SK-N-MC (cell line): Measurements from ENCODE around the gene DLG2.

Experiments
- DNase-seq: peaks from one replicate; pipeline ENCODE4 v3.0.0-alpha.2; 2011; ENCODE audit warnings: low read depth, low spot score
- H3K27ac ChIP-seq: fragments of 200-600 bp; sonication (generic); 2 replicates; pipeline ENCODE4 v1.5.1; 2016; ENCODE audit warnings: mixed run types
- H3K36me3 ChIP-seq: fragments of 200-600 bp; sonication (generic); 2 replicates; pipeline ENCODE4 v1.6.1; 2017; ENCODE audit warnings: antibody characterized with exemption, low read length, mixed read lengths; ENCODE audit not compliant: insufficient read depth
- H3K4me3 ChIP-seq: fragments of 200-600 bp; sonication (generic); 2 replicates; pipeline ENCODE4 v1.5.1; 2016
- H3K9ac ChIP-seq: fragments of 200-600 bp; sonication (generic); 2 replicates; pipeline ENCODE4 v1.8.0; 2017; ENCODE audit warnings: mixed run types, mixed read lengths; ENCODE audit not compliant: insufficient read length
- H3K9me3 ChIP-seq: fragments of 200-600 bp; sonication (generic); 2 replicates; pipeline ENCODE4 v1.6.1; 2017; ENCODE audit warnings: low read depth, mild to moderate bottlenecking, antibody characterized with exemption, low read length, moderate library complexity, mixed read lengths
- EZH2 ChIP-seq: fragments of 200-600 bp; sonication (generic); IDR thresholded peaks from one replicate; pipeline ENCODE4 v1.6.1; 2017; ENCODE audit warnings: antibody characterized with exemption
- FOXP2 ChIP-seq: optimal IDR thresholded peaks from 2 replicates; pipeline ENCODE3; 2011; ENCODE audit warnings: mild to moderate bottlenecking, moderate library complexity; ENCODE audit not compliant: insufficient read depth; ENCODE audit errors: extremely low read length, control extremely low read depth
- POLR2AphosphoS5 ChIP-seq: IDR thresholded peaks from 2 replicates; pipeline ENCODE4 v1.6.1; 2012; ENCODE audit warnings: mild to moderate bottlenecking, low read depth, low read length, borderline replicate concordance

Gene DLG2

GRCh38 chr11:84236436-84236835 is 1390.7 kb downstream of the DLG2 start:
- Histone ChIP-seq H3K9ac (no peak overlapping the region), H3K4me3 (no peak overlapping the region), H3K9me3 (no peaks in the 10 kb centered on the region), H3K27ac (no peak overlapping the region), H3K36me3 (no peaks in the 10 kb centered on the region)
- TF ChIP-seq FOXP2 (no peak), EZH2 (no peak), POLR2AphosphoS5 (no peak)
- peak; percentile 16 for DNase-seq

- Histone ChIP-seq H3K36me3 (no peaks in the 10 kb centered on the region), H3K4me3 (no peak overlapping the region), H3K9me3 (no peaks in the 10 kb centered on the region), H3K27ac (no peak overlapping the region), H3K9ac (no peak overlapping the region)
- no peak for TF ChIP-seq POLR2AphosphoS5
- no peak for TF ChIP-seq FOXP2
- no peak for TF ChIP-seq EZH2
- DNase-seq: no peak
Observed at GRCh38 chr11:84234462-84235202, 1392.5 kb downstream of the DLG2 start.

- Histone ChIP-seq H3K27ac (no peak overlapping the region), H3K9ac (no peak overlapping the region), H3K4me3 (no peak overlapping the region), H3K36me3 (no peaks in the 10 kb centered on the region), H3K9me3 (no peaks in the 10 kb centered on the region)
- TF ChIP-seq EZH2 (no peak), FOXP2 (no peak), POLR2AphosphoS5 (no peak)
- DNase-seq: no peak
Observed at GRCh38 chr11:84234011-84234410, 1393.1 kb downstream of the DLG2 start.

GRCh38 chr11:84232511-84232910 is 1394.6 kb downstream of the DLG2 start:
- Histone ChIP-seq H3K27ac (no peak overlapping the region), H3K4me3 (no peak overlapping the region), H3K9ac (no peak overlapping the region), H3K36me3 (no peaks in the 10 kb centered on the region), H3K9me3 (no peaks in the 10 kb centered on the region)
- no peak for TF ChIP-seq POLR2AphosphoS5
- no peak for TF ChIP-seq EZH2
- no peak for TF ChIP-seq FOXP2
- DNase-seq: no peak

GRCh38 chr11:84230402-84230801 is 1396.7 kb downstream of the DLG2 start:
- no peak for TF ChIP-seq FOXP2
- TF ChIP-seq POLR2AphosphoS5: no peak
- no peak for TF ChIP-seq EZH2
- no peak overlapping the region for H3K4me3 ChIP-seq
- H3K9me3 ChIP-seq: no peaks in the 10 kb centered on the region
- H3K27ac ChIP-seq: no peak overlapping the region
- H3K36me3 ChIP-seq: no peaks in the 10 kb centered on the region
- no peak overlapping the region for H3K9ac ChIP-seq
- DNase-seq: no peak

- TF ChIP-seq POLR2AphosphoS5 (no peak), EZH2 (no peak), FOXP2 (no peak)
- H3K36me3 ChIP-seq: no peaks in the 10 kb centered on the region
- no peak for DNase-seq
- H3K9ac ChIP-seq: no peak overlapping the region
- H3K9me3 ChIP-seq: no peaks in the 10 kb centered on the region
- no peak overlapping the region for H3K4me3 ChIP-seq
- no peak overlapping the region for H3K27ac ChIP-seq
Observed at GRCh38 chr11:84227970-84228665, 1399.0 kb downstream of the DLG2 start.

- no peak overlapping the region for H3K27ac ChIP-seq
- no peak overlapping the region for H3K9ac ChIP-seq
- no peaks in the 10 kb centered on the region for H3K36me3 ChIP-seq
- no peak overlapping the region for H3K4me3 ChIP-seq
- H3K9me3 ChIP-seq: no peaks in the 10 kb centered on the region
- no peak for TF ChIP-seq POLR2AphosphoS5
- TF ChIP-seq FOXP2: no peak
- TF ChIP-seq EZH2: no peak
- no peak for DNase-seq
Observed at GRCh38 chr11:84224042-84224441, 1403.1 kb downstream of the DLG2 start.

- Histone ChIP-seq H3K4me3 (no peak overlapping the region), H3K9ac (no peak overlapping the region), H3K9me3 (no peaks in the 10 kb centered on the region), H3K27ac (no peak overlapping the region), H3K36me3 (no peaks in the 10 kb centered on the region)
- DNase-seq: no peak
- TF ChIP-seq POLR2AphosphoS5: no peak
- TF ChIP-seq FOXP2: no peak
- TF ChIP-seq EZH2: no peak
Observed at GRCh38 chr11:84218318-84218717, 1408.8 kb downstream of the DLG2 start.

GRCh38 chr11:84215672-84216071 is 1411.5 kb downstream of the DLG2 start:
- no peak overlapping the region for H3K4me3 ChIP-seq
- no peaks in the 10 kb centered on the region for H3K36me3 ChIP-seq
- DNase-seq: no peak
- no peak overlapping the region for H3K9ac ChIP-seq
- TF ChIP-seq EZH2: no peak
- TF ChIP-seq POLR2AphosphoS5: no peak
- TF ChIP-seq FOXP2: no peak
- no peak overlapping the region for H3K27ac ChIP-seq
- no peaks in the 10 kb centered on the region for H3K9me3 ChIP-seq
